ENCODE results near the gene CST7. TPM values are rescaled to one million over a fixed set of nuclear protein-coding genes. Genes with fewer than 3 reads are reported as not detected.

The CST7 gene
- total and polyA plus RNA-seq, 2 of the 13 experiments (the other 11 are each of a cell fraction or from before 2014, with no cell fraction given): not detected

DNA sequence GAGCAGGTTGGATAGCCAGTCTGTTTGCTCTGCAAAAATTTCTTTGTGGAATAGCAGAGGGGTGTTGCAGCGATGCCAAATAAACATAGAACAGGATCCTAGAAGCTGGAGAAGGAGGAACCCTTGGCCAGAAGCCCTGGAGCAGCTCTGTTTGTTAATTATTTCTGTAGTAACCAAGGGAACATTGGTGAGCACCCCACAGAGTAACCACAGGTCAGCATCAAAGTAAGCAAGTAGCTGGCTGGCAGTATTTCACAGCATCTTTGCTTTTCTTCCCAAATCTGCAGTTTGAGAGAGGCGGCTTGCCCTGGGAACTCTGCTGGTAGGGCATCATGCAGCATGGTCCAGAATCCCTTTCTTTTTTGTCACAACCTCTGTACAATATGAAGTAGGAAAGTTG is 56.2 kb downstream of the CST7 start (continued):
- TF ChIP-seq, protein P1, sequence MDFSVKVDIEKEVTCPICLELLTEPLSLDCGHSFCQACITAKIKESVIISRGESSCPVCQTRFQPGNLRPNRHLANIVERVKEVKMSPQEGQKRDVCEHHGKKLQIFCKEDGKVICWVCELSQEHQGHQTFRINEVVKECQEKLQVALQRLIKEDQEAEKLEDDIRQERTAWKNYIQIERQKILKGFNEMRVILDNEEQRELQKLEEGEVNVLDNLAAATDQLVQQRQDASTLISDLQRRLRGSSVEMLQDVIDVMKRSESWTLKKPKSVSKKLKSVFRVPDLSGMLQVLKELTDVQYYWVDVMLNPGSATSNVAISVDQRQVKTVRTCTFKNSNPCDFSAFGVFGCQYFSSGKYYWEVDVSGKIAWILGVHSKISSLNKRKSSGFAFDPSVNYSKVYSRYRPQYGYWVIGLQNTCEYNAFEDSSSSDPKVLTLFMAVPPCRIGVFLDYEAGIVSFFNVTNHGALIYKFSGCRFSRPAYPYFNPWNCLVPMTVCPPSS (IDR thresholded peaks at IDR 0.05): no peak
- TF ChIP-seq SETDB1 (CRISPR knock-in tag; IDR thresholded peaks at IDR 0.05; ENCODE audit: borderline replicate concordance): no peak
- TF ChIP-seq, protein P2, sequence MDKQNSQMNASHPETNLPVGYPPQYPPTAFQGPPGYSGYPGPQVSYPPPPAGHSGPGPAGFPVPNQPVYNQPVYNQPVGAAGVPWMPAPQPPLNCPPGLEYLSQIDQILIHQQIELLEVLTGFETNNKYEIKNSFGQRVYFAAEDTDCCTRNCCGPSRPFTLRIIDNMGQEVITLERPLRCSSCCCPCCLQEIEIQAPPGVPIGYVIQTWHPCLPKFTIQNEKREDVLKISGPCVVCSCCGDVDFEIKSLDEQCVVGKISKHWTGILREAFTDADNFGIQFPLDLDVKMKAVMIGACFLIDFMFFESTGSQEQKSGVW (CRISPR knock-in tag; IDR thresholded peaks at IDR 0.05; ENCODE audit: borderline replicate concordance): no peak
- TF ChIP-seq, protein P3, sequence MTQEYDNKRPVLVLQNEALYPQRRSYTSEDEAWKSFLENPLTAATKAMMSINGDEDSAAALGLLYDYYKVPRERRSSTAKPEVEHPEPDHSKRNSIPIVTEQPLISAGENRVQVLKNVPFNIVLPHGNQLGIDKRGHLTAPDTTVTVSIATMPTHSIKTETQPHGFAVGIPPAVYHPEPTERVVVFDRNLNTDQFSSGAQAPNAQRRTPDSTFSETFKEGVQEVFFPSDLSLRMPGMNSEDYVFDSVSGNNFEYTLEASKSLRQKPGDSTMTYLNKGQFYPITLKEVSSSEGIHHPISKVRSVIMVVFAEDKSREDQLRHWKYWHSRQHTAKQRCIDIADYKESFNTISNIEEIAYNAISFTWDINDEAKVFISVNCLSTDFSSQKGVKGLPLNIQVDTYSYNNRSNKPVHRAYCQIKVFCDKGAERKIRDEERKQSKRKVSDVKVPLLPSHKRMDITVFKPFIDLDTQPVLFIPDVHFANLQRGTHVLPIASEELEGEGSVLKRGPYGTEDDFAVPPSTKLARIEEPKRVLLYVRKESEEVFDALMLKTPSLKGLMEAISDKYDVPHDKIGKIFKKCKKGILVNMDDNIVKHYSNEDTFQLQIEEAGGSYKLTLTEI (CRISPR knock-in tag; conservative IDR thresholded peaks at IDR 0.05): no peak
- TF ChIP-seq KLF9 (CRISPR knock-in tag; IDR thresholded peaks at IDR 0.05; ENCODE audit: low read depth): no peak
- no peak for TF ChIP-seq ZFP41 (CRISPR knock-in tag; IDR thresholded peaks at IDR 0.05; ENCODE audit: borderline replicate concordance)
- no peak for TF ChIP-seq STAT5B (CRISPR knock-in tag; IDR thresholded peaks at IDR 0.05)
- no peak for TF ChIP-seq NFE2L1 (CRISPR knock-in tag; IDR thresholded peaks at IDR 0.05; ENCODE audit: borderline replicate concordance)
- TF ChIP-seq ZFAT (CRISPR knock-in tag; conservative IDR thresholded peaks at IDR 0.05): no peak

DNA sequence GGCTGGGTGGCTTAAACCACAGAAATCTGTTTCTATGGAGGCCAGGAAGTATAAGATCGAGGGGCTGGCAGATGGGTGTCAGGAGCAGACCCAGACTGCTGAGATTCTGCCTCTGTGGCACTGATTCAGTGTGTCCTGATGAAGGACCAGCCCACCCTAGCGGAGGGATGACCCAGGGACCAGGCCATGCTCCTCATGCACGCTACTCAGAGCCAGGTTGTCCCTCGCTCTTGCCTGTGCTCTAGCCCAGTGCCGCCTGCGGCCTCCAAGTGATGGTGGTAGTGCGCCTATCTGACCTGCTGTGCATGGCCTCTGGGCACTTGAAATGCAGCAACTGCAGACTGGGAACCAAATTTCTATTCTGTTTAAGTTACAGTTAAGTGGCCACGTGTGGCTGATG is 56.6 kb downstream of the CST7 start:
- Histone ChIP-seq H3K4me1 (ENCODE audit: insufficient read depth, low read length) (no peaks in the 10 kb centered on the region), H3K4me2 (ENCODE audit: low read depth, low read length) (no peak overlapping the region), H3K9me3 (ENCODE audit: low read length) (no peaks in the 10 kb centered on the region), H3K36me3 (replicated peaks in 1 of 2; ENCODE audit: control insufficient read depth in 1 of 2, insufficient read depth in 2 of 2, low read length in 2 of 2) (peaks cover 0 to 3% of the 10 kb centered on the region in 2 experiments; a peak in 3 of 5 replicates), H3K4me3 (replicated peaks in 1 of 3; ENCODE audit: insufficient read depth in 1 of 3, low read depth in 2 of 3, low read length in 3 of 3) (no peak overlapping the region), H2AFZ (ENCODE audit: low read length) (no peak overlapping the region), H4K20me1 (ENCODE audit: insufficient read depth, low read length) (no peaks in the 10 kb centered on the region), H3K27me3 (ENCODE audit: control insufficient read depth in 1 of 2, insufficient read depth in 2 of 2, low read length in 2 of 2) (0 out of 5 replicates have a peak, but pooled peaks cover 0 to 5% of the 10 kb centered on the region in 2 experiments), H3K79me2 (ENCODE audit: insufficient read depth, low read length) (no peaks in the 10 kb centered on the region), H3K9ac (ENCODE audit: insufficient read depth, low read depth, low read length) (no peak overlapping the region), H3K27ac (ENCODE audit: extremely low read length, insufficient read depth, low read length) (no peak overlapping the region)
- intact Hi-C loops (cut with micrococcal nuclease; ENCODE audit: unreplicated experiment): no loop called here
- POLR2A ChIA-PET: no interaction called here
- no TSS peak for BruUV-seq (replicated peaks)
- CTCF ChIA-PET (ENCODE audit: low intra/inter-chr PET ratio, low total read pairs): no interaction called here
- DNase-seq (ENCODE audit: low spot score) (no peak), ATAC-seq (peak; percentile 47), FAIRE-seq (no peak)
- 54% methylated on average over 8 of the region's 8 CpGs for WGBS (ENCODE audit: low lambda C conversion rate)
- in situ Hi-C loops (cut with HindIII; ENCODE audit: extremely low pct_ligation_motif_present, low pct_unique_long_range_greater_than_20kb): no loop called here
- TF ChIP-seq ZNF782 (CRISPR knock-in tag; IDR thresholded peaks at IDR 0.05; ENCODE audit: borderline replicate concordance) (no peak), ZBTB3 (CRISPR knock-in tag; IDR thresholded peaks at IDR 0.05; ENCODE audit: borderline replicate concordance, low read depth) (no peak), POLR2G (IDR thresholded peaks at IDR 0.05; ENCODE audit: low read depth, low read length) (no peak)
- TF ChIP-seq, protein P4, sequence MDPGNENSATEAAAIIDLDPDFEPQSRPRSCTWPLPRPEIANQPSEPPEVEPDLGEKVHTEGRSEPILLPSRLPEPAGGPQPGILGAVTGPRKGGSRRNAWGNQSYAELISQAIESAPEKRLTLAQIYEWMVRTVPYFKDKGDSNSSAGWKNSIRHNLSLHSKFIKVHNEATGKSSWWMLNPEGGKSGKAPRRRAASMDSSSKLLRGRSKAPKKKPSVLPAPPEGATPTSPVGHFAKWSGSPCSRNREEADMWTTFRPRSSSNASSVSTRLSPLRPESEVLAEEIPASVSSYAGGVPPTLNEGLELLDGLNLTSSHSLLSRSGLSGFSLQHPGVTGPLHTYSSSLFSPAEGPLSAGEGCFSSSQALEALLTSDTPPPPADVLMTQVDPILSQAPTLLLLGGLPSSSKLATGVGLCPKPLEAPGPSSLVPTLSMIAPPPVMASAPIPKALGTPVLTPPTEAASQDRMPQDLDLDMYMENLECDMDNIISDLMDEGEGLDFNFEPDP (CRISPR knock-in tag; conservative IDR thresholded peaks at IDR 0.05): no peak
- TF ChIP-seq, protein P5, sequence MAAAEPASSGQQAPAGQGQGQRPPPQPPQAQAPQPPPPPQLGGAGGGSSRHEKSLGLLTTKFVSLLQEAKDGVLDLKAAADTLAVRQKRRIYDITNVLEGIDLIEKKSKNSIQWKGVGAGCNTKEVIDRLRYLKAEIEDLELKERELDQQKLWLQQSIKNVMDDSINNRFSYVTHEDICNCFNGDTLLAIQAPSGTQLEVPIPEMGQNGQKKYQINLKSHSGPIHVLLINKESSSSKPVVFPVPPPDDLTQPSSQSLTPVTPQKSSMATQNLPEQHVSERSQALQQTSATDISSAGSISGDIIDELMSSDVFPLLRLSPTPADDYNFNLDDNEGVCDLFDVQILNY (CRISPR knock-in tag; conservative IDR thresholded peaks at IDR 0.05): no peak

All from HepG2 (cell line).